Stimulated activated CD8-positive, alpha-beta memory T cell treated with anti-CD3 and anti-CD28 coated beads, Interleukin-12 subunit alpha, Interleukin-12 subunit beta, amount 100 ng/mL, for 1 hour (primary cell): Measurements from ENCODE around the gene ZNF117.
"Not testable (repeated sequence)": the region's sequence is repeated elsewhere in the genome, so short reads cannot be mapped to it uniquely, and the experiment has no call there.

Experiments used
- DNase-seq: peaks from one replicate; pipeline ENCODE4 v3.0.0-alpha.2; 2020; ENCODE audit warnings: low read depth

Gene ZNF117

GRCh38 chr7:64997164-64997908 lies 6.5 kb upstream of the ZNF117 start:
- no peak for DNase-seq

- DNase-seq = no peak
These were observed 5.5 kb upstream of the ZNF117 start for GRCh38 chr7:64996305-64996704.

- DNase-seq = no peak
These were observed 3.1 kb upstream of the ZNF117 start for GRCh38 chr7:64993901-64994300.

- no peak for DNase-seq
These were observed 2.1 kb upstream of the ZNF117 start for GRCh38 chr7:64992971-64993370.

GRCh38 chr7:64990216-64990615 lies 620 bp downstream of the ZNF117 start:
- DNase-seq = no peak

GRCh38 chr7:64978497-64979203 lies 12.2 kb downstream of the ZNF117 start:
- no peak for DNase-seq

GRCh38 chr7:64965594-64965993 lies 25.2 kb downstream of the ZNF117 start:
- no peak for DNase-seq

GRCh38 chr7:64959072-64959747 lies 31.6 kb downstream of the ZNF117 start:
- no peak for DNase-seq

GRCh38 chr7:64951250-64951848 lies 39.5 kb downstream of the ZNF117 start:
- no peak for DNase-seq

GRCh38 chr7:64950673-64951072 lies 40.2 kb downstream of the ZNF117 start:
- not testable (repeated sequence) for DNase-seq

- DNase-seq = not testable (repeated sequence)
These were observed 42.1 kb downstream of the ZNF117 start for GRCh38 chr7:64948774-64949173.

- DNase-seq = no peak
These were observed 43.4 kb downstream of the ZNF117 start for GRCh38 chr7:64947252-64948000.

GRCh38 chr7:64946772-64947171 lies 44.1 kb downstream of the ZNF117 start:
- DNase-seq = no peak

- no peak for DNase-seq
These were observed 45.2 kb downstream of the ZNF117 start for GRCh38 chr7:64945503-64946175.

- DNase-seq = not testable (repeated sequence)
These were observed 46.0 kb downstream of the ZNF117 start for GRCh38 chr7:64944667-64945502.

GRCh38 chr7:64940021-64940420 lies 50.8 kb downstream of the ZNF117 start:
- not testable (repeated sequence) for DNase-seq

- no peak for DNase-seq
These were observed 52.3 kb downstream of the ZNF117 start for GRCh38 chr7:64938540-64938939.

- no peak for DNase-seq
These were observed 56.4 kb downstream of the ZNF117 start for GRCh38 chr7:64934478-64934877.

- DNase-seq = not testable (repeated sequence)
These were observed 62.3 kb downstream of the ZNF117 start for GRCh38 chr7:64928252-64929187.
